Activated T-cell treated with anti-CD3 and anti-CD28 coated beads, Interleukin-2, amount 50 U/mL, for 24 hours (primary cell): Measurements from ENCODE around the gene ARAF.

ENCODE experiments used
- DNase-seq: peaks from one replicate; pipeline ENCODE4 v3.0.0-alpha.2; 2020
- H3K27ac Mint-ChIP-seq: 2 replicates; pipeline ENCODE4 v1.8.0; 2020; ENCODE audit warnings: mild to moderate bottlenecking, mixed read lengths
- H3K27me3 Mint-ChIP-seq: 2 replicates; pipeline ENCODE4 v1.8.0; 2020; ENCODE audit warnings: mixed read lengths
- H3K36me3 Mint-ChIP-seq: 2 replicates; pipeline ENCODE4 v1.8.0; 2020; ENCODE audit warnings: low read depth, mixed read lengths
- H3K4me1 Mint-ChIP-seq: 2 replicates; pipeline ENCODE4 v1.8.0; 2020; ENCODE audit warnings: low read depth, mixed read lengths
- H3K4me3 Mint-ChIP-seq: 2 replicates; pipeline ENCODE4 v1.8.0; 2020; ENCODE audit warnings: mild to moderate bottlenecking, moderate library complexity, mixed read lengths
- H3K9me3 Mint-ChIP-seq: 2 replicates; pipeline ENCODE4 v1.8.0; 2020; ENCODE audit warnings: mixed read lengths

The ARAF gene

GRCh38 chrX:47573341-47574075 lies 12.5 kb downstream of the ARAF start:
- Mint-ChIP-seq H3K4me3 (no peak overlapping the region), H3K4me1 (peaks cover 13% of the 10 kb centered on the region), H3K27me3 (peaks cover 46% of the 10 kb centered on the region), H3K9me3 (no peaks in the 10 kb centered on the region), H3K27ac (peak overlapping the region; percentile 56), H3K36me3 (peaks cover 42% of the 10 kb centered on the region)
- no peak for DNase-seq

GRCh38 chrX:47574076-47574546 lies 13.1 kb downstream of the ARAF start:
- H3K27me3 Mint-ChIP-seq, result peaks cover 50% of the 10 kb centered on the region
- H3K9me3 Mint-ChIP-seq, result no peaks in the 10 kb centered on the region
- no peak overlapping the region for H3K4me3 Mint-ChIP-seq
- H3K36me3 Mint-ChIP-seq, result peaks cover 36% of the 10 kb centered on the region
- H3K4me1 Mint-ChIP-seq, result peaks cover 17% of the 10 kb centered on the region
- no peak overlapping the region for H3K27ac Mint-ChIP-seq
- DNase-seq, result no peak

GRCh38 chrX:47574547-47575301 lies 13.7 kb downstream of the ARAF start:
- Mint-ChIP-seq H3K4me3 (no peak overlapping the region), H3K36me3 (peaks cover 29% of the 10 kb centered on the region), H3K4me1 (peaks cover 22% of the 10 kb centered on the region), H3K27ac (no peak overlapping the region), H3K9me3 (no peaks in the 10 kb centered on the region), H3K27me3 (peaks cover 54% of the 10 kb centered on the region)
- DNase-seq, result no peak

DNA sequence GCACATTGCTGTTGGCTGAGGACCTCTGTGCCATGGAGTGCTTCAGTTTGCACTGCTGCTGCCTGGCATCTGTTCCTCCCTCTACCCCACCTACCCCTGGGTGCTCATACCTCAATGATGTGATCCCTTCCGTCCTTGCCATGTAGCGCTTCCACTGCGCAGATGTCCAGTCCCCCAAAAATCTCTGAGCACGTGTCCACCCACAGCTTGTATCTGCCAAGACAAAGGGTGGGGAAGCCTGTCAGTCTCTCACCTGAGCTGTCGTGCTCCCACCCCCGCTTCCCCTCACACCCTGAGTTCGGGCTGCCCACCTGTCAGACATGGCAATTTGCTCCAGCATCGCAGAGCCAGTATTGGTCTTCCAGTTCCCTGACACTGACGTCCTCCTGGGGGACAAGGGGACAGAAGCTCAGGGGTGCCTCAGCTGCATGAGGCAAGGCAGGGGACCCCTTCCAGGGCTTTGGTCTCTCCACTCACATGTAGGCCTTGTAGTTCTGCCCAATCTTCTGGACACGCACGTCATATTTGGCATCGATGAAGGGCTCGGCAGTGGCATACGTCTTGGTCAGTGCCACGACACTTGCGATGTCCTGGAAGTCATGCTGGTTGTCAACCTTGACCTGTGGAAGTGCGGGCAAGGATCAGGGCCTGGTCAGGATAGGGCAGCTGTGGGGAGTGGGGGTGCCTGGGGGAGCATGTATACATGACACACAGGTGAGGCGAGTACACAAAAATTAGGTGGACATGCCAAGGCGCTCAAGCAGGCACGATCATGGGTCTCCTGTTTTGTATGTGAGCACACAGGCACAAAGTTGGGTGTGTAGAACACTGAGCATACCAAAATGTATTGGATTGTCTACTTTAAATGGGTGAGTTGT lies 15.3 kb downstream of the ARAF start:
- H3K36me3 Mint-ChIP-seq, result peaks cover 14% of the 10 kb centered on the region
- H3K4me3 Mint-ChIP-seq, result no peak overlapping the region
- no peaks in the 10 kb centered on the region for H3K9me3 Mint-ChIP-seq
- H3K27ac Mint-ChIP-seq, result no peak overlapping the region
- peaks cover 29% of the 10 kb centered on the region for H3K4me1 Mint-ChIP-seq
- no peak for DNase-seq
- H3K27me3 Mint-ChIP-seq, result peaks cover 49% of the 10 kb centered on the region

- no peak for DNase-seq
- H3K4me3 Mint-ChIP-seq, result no peak overlapping the region
- H3K4me1 Mint-ChIP-seq, result peaks cover 34% of the 10 kb centered on the region
- H3K36me3 Mint-ChIP-seq, result peaks cover 2% of the 10 kb centered on the region
- H3K27me3 Mint-ChIP-seq, result peaks cover 41% of the 10 kb centered on the region
- no peaks in the 10 kb centered on the region for H3K9me3 Mint-ChIP-seq
- H3K27ac Mint-ChIP-seq, result no peak overlapping the region
These were observed 16.4 kb downstream of the ARAF start for GRCh38 chrX:47577424-47577823.

DNA sequence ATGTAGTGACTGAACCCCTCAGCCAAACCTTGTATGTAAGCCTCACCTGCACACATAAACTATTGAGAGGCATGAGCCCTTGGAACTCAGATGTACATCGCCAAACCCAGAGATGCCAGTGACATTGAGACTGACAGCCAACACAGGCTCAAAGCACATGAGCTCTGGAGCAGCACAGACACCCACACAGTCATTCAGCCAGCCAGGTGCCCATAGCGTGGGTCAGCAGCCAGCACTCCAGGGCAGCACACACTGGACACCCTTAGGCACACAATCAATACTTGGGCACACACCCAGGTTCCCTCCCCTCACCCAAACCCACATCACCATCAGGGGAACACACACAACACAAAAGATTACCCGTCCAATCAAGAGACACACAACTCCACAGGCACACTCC lies 16.9 kb downstream of the ARAF start:
- Mint-ChIP-seq H3K27ac (no peak overlapping the region), H3K27me3 (peaks cover 37% of the 10 kb centered on the region), H3K36me3 (no peaks in the 10 kb centered on the region), H3K9me3 (no peaks in the 10 kb centered on the region), H3K4me3 (no peak overlapping the region), H3K4me1 (peaks cover 34% of the 10 kb centered on the region)
- DNase-seq, result no peak

- H3K9me3 Mint-ChIP-seq, result no peaks in the 10 kb centered on the region
- DNase-seq, result no peak
- peaks cover 35% of the 10 kb centered on the region for H3K27me3 Mint-ChIP-seq
- peaks cover 35% of the 10 kb centered on the region for H3K4me1 Mint-ChIP-seq
- H3K4me3 Mint-ChIP-seq, result no peak overlapping the region
- no peaks in the 10 kb centered on the region for H3K36me3 Mint-ChIP-seq
- no peak overlapping the region for H3K27ac Mint-ChIP-seq
These were observed 17.7 kb downstream of the ARAF start for GRCh38 chrX:47578692-47579091.

DNA sequence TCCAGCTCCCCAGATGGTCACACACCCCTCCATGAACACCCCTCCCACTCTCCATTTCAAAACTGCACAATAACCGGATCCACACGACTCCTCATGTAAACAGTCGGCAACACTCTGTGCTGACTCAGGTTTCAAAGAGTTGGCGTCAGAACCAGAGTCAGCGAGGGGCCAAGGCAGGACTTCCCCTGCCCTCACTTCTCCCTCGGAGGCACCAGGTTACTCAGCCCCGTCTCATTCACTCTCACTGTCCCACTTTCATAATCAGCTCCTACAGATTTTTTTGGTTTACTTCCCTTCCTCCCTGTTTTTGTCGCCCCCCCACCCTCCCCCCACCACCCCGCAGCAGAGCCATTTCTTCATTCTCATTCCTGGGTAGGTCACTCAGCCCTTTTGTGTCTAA lies 18.5 kb downstream of the ARAF start:
- Mint-ChIP-seq H3K4me3 (no peak overlapping the region), H3K36me3 (no peaks in the 10 kb centered on the region), H3K9me3 (no peaks in the 10 kb centered on the region), H3K4me1 (peaks cover 39% of the 10 kb centered on the region), H3K27ac (no peak overlapping the region), H3K27me3 (peaks cover 37% of the 10 kb centered on the region)
- DNase-seq, result no peak

DNA sequence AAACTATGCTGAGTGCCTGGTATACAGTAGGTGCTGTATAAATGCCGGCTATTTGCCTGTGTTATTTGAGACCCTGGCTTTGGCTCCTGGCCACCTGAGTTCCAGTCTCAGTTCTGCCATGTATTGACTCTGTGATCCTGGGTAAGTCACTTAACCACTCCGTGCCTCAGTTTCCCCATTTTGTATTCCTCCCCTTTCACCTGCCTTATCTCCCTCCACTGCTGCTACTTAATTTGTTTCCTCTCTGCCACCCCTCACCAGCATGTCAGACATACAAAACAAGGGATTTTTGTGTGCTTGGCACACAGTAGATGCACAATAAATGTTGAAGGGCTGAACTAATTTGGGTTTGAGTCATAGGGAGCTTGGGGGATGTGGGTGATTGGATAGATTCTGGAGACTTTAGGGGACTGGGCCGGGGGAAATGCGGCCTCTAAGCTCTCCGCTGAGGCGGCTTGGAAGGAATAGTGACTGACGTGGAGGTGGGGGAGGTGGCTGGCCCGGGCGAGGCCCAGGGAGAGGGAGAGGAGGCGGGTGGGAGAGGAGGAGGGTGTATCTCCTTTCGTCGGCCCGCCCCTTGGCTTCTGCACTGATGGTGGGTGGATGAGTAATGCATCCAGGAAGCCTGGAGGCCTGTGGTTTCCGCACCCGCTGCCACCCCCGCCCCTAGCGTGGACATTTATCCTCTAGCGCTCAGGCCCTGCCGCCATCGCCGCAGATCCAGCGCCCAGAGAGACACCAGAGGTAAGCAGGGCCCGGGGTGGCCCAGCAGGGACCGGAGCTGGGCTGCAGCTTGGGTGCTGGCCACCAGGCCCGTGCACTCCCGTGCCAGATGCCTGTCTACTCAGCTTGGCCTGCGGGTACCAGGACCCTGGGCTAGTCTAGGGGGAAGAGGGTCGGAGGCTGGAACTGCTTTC lies 21.0 kb downstream of the ARAF start, which contains the start of gene TIMP1:
TIMP1 (plus strand) TSS at position 706 of the 917 bp plus-strand sequence. CDS start 980 bp downstream, outside the sequence.
- Mint-ChIP-seq H3K4me3 (peak within 1 kb of the TSS; percentile 31), H3K27ac (peak within 1 kb of the TSS; percentile 50), H3K36me3 (no peaks in the 10 kb centered on the region), H3K9me3 (no peaks in the 10 kb centered on the region), H3K4me1 (peaks cover 44% of the 10 kb centered on the region), H3K27me3 (peaks cover 35% of the 10 kb centered on the region)
- peak; percentile 82 for DNase-seq

DNA sequence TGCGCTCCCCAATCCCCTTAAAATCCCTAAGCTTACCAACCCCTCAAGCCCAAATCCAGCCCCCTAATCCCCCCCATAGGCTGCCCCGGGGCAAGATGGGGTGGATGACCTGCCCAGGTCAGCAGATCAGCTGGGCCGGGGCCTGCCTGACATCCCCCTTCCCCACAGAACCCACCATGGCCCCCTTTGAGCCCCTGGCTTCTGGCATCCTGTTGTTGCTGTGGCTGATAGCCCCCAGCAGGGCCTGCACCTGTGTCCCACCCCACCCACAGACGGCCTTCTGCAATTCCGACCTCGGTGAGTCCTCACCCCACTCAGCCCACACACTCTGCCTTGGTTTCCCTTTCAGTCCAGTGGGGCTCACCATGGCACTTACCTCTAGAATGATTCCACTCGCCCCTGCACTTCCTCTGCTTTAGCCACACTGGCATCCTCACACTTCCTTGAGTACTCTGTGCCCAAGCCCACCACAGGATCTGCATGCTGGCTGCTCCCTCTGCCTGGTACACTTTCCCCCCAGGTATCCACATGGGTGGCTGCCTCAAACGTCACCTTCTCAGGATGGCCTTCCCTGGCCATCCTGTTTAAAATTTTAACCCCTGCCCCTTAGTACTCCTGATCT lies 22.3 kb downstream of the ARAF start:
- DNase-seq, result no peak
- H3K4me3 Mint-ChIP-seq, result peak overlapping the region; percentile 19
- H3K36me3 Mint-ChIP-seq, result no peaks in the 10 kb centered on the region
- peaks cover 40% of the 10 kb centered on the region for H3K4me1 Mint-ChIP-seq
- H3K27ac Mint-ChIP-seq, result no peak overlapping the region
- peaks cover 29% of the 10 kb centered on the region for H3K27me3 Mint-ChIP-seq
- no peaks in the 10 kb centered on the region for H3K9me3 Mint-ChIP-seq

- no peak for DNase-seq
- H3K27ac Mint-ChIP-seq, result no peak overlapping the region
- no peaks in the 10 kb centered on the region for H3K36me3 Mint-ChIP-seq
- H3K4me3 Mint-ChIP-seq, result no peak overlapping the region
- H3K9me3 Mint-ChIP-seq, result no peaks in the 10 kb centered on the region
- peaks cover 21% of the 10 kb centered on the region for H3K27me3 Mint-ChIP-seq
- H3K4me1 Mint-ChIP-seq, result peaks cover 31% of the 10 kb centered on the region
These were observed 23.7 kb downstream of the ARAF start for GRCh38 chrX:47584714-47585113.

DNA sequence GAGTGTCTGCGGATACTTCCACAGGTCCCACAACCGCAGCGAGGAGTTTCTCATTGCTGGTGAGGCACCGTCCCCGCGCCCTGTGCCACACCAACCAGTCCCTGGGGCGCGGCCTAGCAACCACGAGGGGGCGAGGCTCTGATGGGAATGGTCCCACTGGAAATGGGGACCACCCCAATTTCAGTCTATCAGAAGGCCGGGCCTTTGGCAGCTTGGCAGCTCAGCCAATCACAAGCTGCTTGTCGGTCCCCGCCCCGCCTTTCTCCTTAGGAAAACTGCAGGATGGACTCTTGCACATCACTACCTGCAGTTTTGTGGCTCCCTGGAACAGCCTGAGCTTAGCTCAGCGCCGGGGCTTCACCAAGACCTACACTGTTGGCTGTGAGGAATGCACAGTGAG lies 24.3 kb downstream of the ARAF start:
- H3K27ac Mint-ChIP-seq, result no peak overlapping the region
- H3K27me3 Mint-ChIP-seq, result peaks cover 21% of the 10 kb centered on the region
- H3K4me1 Mint-ChIP-seq, result peaks cover 28% of the 10 kb centered on the region
- H3K4me3 Mint-ChIP-seq, result no peak overlapping the region
- H3K36me3 Mint-ChIP-seq, result no peaks in the 10 kb centered on the region
- H3K9me3 Mint-ChIP-seq, result no peaks in the 10 kb centered on the region
- no peak for DNase-seq

- H3K27me3 Mint-ChIP-seq, result peaks cover 21% of the 10 kb centered on the region
- H3K27ac Mint-ChIP-seq, result no peak overlapping the region
- H3K36me3 Mint-ChIP-seq, result no peaks in the 10 kb centered on the region
- no peaks in the 10 kb centered on the region for H3K9me3 Mint-ChIP-seq
- H3K4me1 Mint-ChIP-seq, result peaks cover 24% of the 10 kb centered on the region
- H3K4me3 Mint-ChIP-seq, result no peak overlapping the region
- no peak for DNase-seq
These were observed 25.2 kb downstream of the ARAF start for GRCh38 chrX:47586043-47586787.
